ENCODE data around the gene AGMAT.

The AGMAT gene, protein sequence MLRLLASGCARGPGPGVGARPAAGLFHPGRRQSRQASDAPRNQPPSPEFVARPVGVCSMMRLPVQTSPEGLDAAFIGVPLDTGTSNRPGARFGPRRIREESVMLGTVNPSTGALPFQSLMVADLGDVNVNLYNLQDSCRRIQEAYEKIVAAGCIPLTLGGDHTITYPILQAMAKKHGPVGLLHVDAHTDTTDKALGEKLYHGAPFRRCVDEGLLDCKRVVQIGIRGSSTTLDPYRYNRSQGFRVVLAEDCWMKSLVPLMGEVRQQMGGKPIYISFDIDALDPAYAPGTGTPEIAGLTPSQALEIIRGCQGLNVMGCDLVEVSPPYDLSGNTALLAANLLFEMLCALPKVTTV

DNA sequence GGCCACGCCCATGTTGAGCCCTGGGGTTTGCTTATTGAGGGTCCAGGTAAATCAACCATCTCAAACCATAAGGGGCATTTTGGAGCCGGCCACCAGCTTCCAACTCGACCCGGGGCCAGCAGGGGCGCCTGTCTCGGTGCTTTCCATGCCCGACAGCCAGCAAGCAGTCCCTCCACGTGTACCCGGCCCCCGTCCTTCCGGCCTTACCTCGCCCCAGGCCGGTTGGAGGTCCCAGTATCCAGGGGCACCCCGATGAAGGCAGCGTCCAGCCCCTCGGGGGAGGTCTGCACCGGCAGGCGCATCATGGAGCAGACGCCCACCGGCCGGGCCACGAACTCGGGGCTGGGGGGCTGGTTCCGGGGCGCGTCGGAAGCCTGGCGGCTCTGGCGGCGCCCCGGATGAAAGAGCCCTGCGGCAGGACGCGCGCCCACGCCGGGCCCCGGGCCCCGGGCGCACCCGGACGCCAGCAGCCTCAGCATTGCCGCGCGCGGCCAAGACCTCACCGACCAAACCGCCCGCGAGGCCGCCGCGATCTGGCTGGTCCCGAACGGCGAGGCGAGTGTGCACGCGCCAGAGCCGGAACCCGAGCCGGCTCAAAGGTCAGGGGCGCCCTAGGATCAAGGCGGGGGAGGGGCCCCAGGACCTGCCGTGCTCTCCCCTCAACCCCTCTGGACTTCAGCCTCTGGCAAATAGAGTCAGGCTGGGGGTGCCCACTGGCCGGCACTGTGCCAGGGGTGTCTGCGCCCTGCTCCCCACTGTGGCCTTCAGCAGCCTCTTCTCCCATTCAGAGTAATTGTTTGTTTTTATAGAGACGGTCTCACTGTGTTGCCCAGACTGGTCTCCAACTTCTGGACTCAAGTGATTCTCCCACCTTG, at the start of gene AGMAT:
Gene AGMAT (minus strand): TSS at position 563 of the 875 bp plus-strand sequence. CDS start 84 bp downstream, at position 479.
- peak; percentile 48 for DNase-seq (ENCODE audit: low read depth)

- DNase-seq (ENCODE audit: low read depth), result no peak
These were observed 49.0 kb upstream of the AGMAT start for GRCh38 chr1:15633756-15634420.

- no peak for DNase-seq (ENCODE audit: low read depth)
These were observed 43.2 kb upstream of the AGMAT start for GRCh38 chr1:15628003-15628402.

- no peak for DNase-seq (ENCODE audit: low read depth)
These were observed 42.6 kb upstream of the AGMAT start for GRCh38 chr1:15627343-15627988.

DNA sequence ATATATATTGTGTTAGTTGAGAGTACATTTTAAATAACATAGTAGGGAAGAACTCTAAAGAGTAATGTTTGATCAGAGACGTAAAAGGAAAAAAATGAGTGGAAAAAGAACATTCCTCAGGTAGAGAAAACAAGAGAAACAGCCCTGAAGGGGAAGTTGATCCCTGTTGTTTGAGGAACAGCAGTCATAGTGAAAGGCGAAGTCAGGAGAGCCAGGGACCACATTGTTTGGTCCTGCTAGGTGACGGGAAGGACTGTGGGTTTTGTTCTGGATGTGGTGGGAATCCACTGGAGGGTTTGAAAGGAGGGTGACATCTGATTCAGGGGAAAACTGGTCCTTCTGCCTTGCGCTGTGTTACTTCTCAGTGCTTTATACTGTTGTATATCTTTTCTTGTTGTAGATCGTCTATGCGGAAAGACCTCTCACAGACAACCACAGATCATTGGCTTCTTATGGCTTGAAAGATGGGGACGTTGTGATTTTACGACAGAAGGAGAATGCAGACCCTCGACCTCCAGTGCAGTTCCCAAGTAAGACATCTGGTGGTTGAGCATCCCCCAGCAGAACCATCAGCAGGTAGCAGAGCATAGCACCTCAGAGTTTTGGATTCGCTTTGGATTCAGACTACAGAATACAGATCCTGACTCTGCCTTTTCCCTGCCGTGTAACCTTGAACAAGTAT, 41.6 kb upstream of the AGMAT start:
- DNase-seq (ENCODE audit: low read depth), result no peak

DNA sequence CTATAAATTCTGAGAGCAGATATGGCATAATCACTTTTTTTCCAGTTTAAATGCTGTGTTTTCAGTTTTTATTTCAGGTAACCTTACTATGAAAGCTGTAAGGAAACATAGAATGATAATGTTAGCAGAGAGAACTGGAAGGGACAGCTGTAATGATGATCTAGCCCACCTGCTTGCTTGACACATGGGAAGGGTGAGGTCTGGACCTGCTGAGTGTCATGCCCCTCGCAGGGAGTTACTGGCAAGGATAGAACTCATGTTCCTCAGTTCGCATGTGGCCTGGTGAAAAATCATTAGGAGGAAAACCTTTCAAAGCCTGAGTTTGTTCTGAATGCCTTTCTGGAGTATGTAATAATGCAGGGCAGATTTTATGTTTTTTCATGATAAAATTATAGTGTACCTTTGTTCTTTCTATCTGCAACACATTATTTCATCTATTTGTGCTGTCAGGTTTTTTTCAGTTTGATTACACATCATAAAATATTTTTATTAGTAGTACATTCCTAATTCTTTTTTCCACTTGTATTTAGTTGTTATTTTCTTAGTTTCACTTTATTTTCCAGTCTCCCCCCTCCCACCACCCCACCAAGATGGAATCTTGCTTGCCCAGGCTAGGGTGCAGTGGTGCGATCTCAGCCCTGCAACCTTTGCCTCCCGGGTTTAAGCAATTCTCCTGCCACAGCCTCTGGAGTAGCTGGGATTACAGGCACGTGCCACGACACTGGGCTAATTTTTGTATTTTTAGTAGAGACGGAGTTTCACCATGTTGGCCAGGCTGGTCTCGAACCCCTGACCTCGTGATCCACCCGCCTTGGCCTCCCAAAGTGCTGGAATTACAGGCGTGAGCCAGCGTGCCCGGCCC, 40.4 kb upstream of the AGMAT start:
- no peak for DNase-seq (ENCODE audit: low read depth)

DNA sequence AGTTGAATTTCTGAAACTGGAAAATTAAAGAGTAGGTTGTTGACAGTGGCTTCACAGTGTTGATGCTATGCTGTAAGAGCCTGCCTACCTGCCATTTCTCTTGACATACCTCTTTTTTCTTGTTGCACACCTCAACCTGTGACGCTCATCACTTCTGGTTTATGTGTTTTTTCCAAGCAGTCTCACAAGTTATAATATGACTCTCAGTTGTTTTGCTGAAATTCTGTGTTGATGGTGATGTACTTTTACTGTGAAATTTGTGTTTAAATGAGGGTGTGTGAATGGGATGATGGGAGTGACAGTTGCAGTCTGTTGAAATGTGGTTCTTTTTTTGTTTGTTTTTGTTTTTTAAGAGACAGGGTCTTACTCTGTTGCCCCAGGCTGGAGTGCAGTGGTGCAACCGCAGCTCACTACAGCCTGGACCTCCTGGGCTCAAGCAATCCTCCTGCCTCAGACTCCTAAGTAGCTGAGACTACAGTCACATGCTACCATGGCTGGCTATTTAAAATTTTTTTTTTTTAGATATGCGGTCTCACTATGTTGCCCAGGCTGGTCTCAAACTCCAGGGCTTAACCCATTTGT, 39.4 kb upstream of the AGMAT start:
- DNase-seq (ENCODE audit: low read depth), result no peak

- DNase-seq (ENCODE audit: low read depth), result no peak
These were observed 38.6 kb upstream of the AGMAT start for GRCh38 chr1:15623435-15623834.

GRCh38 chr1:15622712-15623373, 38.0 kb upstream of the AGMAT start:
- DNase-seq (ENCODE audit: low read depth), result no peak

DNA sequence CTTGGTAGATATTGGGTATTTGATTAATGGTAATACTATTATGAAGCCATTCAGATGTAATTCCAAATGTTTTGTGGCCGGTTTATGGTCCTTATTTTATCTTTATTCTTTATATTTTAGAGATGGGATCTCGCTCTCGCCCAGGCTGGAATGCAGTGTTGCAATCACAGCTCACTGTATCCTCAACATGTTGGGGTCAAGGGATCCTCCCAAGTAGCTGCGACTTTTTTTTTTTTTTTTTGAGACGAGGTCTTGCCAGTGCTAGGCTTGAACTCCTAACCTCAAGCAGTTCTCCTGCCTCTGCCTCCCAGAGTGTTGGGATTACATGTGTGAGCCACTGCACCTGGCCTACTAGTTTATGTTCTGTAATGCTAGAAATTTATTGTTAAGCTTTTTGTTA, 37.1 kb upstream of the AGMAT start:
- no peak for DNase-seq (ENCODE audit: low read depth)

DNA sequence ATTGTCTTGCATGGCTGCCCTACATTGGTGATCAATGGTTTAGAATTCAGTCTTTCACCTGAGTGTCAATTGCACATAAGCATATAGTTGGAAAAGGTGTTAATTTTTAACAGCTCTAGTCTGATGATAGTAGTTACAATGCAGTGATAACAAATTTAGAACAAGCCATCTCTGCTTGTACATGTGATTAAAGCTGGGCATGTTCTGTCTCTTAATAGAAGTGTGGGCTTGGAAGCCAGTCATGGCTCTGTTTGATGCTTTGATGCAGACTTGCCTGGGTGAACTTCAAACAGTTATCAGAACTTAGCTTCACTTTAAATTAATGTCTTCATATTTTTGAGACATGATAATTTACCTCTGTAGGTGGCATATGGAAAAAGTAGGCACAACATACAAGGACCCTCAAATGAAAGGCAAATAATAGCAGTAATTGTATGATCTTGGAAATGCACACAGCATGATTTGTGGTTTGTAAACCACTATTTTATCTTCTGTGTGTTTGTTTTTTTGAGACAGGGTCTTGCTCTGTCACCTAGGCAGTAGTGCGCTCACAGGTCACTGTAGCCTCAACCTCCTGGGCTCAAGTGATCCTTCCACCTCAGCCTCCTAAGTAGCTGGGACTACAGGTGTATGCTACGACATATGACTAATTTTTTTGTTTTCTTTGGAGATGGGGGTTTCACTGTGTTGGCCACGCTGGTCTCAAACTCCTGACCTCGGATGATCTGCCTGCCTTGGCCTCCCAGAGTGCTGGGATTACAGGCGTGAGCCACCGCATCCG, 36.2 kb upstream of the AGMAT start:
- no peak for DNase-seq (ENCODE audit: low read depth)

DNA sequence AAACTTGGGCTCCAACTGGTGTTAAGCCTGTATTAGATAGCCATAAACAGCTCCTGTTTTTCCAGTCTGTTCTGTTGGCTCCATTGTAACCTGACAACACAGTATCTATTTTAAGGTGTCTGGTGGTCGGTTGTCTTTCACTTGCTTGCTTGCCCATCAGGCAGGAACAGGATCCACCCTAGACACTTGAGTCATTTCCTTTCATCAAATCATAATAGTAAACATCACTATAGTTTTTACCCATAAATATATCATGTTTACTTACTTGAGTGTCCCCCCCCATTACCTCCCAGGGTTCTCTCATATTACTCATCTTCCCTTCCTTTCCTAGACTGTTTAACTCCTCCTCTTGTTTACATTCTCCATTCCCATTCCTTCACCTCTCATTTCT, 35.3 kb upstream of the AGMAT start:
- no peak for DNase-seq (ENCODE audit: low read depth)

DNA sequence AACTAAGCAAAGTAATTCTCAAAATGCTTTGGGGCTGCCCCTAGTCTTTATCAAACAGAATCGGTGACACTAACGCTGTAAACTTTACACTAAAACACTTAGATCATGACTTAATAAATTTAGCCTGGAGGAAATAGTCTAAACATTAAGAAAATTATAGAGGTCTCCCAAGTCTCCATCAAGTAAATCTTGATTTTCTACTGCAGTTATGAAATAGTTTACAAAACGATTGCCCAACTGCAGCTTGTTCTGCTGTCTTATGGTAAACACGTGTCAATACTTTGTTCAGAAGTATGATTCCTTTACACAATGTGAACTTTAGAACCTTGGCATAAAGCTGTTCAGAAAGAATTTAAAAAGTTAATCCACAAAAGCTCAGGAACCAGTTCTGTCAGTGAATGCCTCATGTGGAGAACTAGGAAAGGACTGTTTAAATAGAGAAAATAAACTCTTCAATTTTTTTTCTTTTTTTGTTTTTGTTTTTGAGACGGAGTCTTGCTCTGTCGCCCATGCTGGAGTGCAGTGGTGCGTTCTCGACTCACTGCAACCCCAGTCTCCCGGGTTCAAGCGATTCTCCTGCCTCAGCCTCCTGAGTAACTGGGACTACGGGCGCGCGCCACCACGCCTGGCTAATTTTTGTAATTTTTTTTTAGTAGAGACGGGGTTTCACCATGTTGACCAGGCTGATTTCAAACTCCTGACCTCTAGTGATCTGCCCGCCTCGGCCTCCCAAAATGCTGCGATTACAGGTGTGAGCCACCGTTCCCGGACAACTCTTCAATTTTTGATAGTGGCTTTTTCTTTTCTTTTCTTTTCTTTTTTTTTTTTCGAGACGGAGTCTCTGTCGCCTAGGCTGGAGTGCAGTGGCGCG, 34.0 kb upstream of the AGMAT start:
- no peak for DNase-seq (ENCODE audit: low read depth)

- DNase-seq (ENCODE audit: low read depth), result no peak
These were observed 33.3 kb upstream of the AGMAT start for GRCh38 chr1:15618077-15618654.

- DNase-seq (ENCODE audit: low read depth), result peak; percentile 90
These were observed 32.6 kb upstream of the AGMAT start, which contains the start of gene DDI2 for GRCh38 chr1:15617173-15618076. DDI2 (plus strand) TSS chr1:15617458; CDS start chr1:15617671, 213 bp downstream.
